GM19372 (cell line): ENCODE data around the gene ADIPOR2.

Experiments used
- ATAC-seq: cut with Tn5 transposase; IDR thresholded peaks from one replicate; pipeline ENCODE4 v1.9.1; 2021; ENCODE audit warnings: mild to moderate bottlenecking, low read depth, moderate library complexity; ENCODE audit not compliant: unreplicated experiment

Gene ADIPOR2

DNA sequence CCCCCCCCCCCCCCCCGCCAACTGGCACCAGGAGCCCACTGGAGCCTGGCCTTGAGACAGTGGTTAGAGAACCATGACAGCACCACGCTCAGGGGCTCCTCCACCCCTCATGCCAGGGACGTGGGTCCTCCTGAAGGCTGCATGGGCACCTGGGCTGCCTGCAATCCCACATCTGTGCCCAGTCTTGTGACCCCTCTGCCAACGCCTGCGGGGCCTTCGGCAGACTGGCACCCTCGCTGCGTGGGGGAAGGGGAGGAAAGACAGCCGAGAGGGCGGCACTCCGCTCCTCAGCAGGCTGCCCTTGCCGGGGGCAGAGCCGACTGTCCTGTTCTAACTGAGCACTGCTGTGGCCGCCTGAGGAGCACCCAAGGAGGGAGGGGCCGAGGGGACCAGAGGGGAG, 135.5 kb downstream of the ADIPOR2 start:
- no peak for ATAC-seq

DNA sequence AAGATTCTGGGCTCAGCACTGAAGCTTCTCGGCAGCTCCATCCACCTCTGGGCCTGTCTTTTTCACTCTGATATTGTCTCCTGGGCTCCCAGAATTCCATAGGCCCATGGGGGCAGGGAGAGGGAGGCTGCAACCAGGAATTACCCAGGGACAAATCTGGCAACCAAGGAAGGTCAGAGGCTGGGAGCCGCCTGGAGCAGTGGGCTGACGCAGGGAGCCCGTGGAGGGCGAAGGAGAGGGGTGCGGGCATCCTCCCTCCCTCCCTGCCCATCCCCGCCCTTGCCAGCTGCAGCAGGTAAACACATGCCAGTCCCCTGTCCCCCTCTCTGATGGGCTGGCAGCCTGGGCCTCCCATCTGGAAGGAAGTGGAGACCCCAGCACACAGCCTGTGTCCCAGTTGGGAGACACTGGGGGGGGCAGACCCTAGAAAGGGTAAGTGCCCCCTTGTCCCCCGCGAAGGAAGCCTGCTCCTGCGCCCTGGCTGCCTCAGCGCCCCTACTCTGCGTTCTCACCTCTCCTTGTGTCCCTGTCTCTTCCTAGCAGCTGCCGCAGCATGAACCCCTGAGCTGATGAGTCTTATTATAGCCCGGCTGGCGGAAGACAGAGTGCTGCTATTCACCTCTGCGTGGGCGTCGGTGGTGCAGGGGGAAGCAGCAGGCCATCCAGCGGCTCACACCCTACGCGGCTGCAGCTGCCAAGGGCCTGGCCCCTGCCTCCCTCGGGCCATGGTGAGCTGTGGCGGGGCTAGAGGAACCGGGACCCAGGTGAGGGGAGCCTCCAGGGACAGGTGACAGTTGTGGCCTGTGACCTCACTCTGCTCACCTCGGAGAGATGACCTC, 136.2 kb downstream of the ADIPOR2 start:
- no peak for ATAC-seq

DNA sequence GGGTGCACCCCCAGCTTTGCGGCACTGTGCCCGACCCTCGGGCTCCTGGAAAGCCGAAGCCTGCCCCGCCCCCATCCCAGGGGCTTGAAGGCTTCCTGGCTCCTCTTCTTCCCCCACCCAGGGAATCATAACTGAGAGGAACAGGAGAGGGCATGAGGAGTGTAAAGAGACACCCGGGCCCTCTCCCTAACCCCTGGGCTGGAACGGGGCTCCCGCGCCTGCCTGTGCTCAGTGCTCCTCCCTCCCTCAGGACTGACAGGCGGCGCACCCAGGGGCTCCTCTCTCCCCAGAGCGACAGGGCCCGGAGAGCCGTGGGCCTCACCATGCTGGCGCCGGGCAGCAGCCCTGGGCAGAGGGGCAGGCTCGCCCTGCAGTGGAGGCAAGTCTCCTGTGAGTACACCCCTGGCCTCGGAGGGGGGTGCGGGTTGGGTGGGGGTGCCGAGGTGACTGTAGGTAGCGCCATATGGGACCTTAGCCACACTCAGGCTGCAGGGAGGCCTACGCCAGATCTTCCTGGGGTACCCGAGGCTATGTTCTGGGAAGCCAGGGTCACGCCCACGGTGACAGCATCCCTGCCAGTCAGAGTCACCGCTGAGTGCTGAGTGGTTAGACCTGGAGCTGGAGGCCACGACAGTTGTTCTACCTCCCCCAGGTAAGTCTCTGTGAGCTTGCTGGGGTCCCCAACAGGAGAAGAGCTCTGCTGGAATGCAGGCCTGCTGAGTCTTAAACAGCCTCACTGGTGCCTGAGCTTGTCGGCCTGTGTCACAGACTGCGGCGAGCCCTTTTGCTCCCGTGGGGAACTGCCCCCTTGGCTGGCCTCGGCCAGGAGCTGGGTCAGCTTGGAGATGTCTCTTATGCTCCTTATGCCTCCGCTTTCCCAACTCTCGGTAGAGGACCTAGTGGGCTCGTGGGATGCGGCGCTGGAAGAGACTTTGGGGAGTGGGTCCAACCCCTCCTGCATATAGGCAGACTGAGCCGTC, 137.2 kb downstream of the ADIPOR2 start:
- ATAC-seq: no peak

DNA sequence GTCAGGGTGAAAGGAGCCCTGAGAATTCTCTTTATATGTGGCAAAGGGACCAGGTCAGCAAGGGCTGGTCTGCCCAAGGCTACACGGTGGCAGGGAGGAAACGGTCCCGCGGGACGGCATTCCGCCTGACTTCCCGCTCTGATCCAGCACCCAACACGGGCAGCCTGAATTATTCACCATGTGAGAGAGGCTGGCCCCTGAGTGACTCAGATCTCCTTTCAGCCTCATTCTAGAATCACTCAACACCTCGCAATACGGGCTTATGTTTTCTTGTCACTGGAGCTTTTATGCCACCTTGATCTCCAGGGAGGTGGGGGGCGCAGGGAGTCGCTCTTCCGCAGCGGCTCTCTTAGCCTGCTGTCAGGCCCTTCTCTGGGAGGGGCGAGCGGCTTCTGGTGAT, 138.0 kb downstream of the ADIPOR2 start:
- no peak for ATAC-seq

DNA sequence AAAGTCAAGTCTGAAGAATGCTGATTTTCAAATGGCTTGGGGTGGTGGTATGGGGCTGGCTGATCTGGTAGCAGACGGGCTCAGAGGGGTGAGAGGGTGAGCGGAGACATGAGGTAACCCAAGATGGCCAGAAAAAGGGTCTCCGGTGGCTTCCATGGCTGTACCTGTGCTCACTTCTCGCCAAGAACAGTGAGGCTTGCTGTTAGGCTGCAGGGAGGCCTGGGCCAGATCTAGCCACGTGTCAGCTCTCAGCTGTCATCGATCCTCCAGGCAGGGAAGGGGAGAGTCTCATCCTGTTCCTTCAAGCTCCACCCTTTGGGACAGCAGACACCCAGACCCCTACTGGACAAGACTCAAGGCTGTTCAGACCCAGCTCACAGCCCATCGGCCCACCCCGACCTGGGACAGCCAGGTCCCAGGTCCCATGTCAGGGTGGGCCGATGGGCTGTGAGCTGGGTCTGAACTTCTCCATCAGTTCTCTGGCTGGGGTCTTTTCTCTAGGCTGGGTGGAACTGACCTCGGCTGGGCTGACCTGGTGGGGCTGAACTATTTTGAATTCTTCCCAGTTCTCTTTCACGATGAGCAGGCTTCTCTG, 138.5 kb downstream of the ADIPOR2 start:
- ATAC-seq: no peak

DNA sequence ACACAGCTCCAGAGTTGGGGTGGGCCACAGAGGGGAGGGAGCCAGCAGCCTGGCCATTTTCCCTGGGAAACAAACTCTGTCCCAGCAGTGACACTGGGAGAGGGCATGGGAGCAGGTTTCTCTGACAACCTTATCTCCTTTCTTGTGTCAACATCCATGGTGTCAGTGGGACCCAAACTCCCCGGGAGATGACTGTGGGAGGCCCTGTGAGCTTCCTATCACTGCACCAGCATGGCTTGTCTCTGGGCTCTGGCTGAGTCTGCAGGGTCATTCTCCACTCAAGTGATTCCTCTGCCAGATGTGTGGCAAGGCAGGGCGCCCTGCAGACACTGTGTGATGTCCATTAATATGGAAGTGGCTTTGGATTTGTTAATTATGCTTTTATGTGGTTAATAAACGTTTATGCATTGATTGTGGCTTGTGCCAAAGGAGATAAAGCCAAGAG, 139.6 kb downstream of the ADIPOR2 start:
- no peak for ATAC-seq

DNA sequence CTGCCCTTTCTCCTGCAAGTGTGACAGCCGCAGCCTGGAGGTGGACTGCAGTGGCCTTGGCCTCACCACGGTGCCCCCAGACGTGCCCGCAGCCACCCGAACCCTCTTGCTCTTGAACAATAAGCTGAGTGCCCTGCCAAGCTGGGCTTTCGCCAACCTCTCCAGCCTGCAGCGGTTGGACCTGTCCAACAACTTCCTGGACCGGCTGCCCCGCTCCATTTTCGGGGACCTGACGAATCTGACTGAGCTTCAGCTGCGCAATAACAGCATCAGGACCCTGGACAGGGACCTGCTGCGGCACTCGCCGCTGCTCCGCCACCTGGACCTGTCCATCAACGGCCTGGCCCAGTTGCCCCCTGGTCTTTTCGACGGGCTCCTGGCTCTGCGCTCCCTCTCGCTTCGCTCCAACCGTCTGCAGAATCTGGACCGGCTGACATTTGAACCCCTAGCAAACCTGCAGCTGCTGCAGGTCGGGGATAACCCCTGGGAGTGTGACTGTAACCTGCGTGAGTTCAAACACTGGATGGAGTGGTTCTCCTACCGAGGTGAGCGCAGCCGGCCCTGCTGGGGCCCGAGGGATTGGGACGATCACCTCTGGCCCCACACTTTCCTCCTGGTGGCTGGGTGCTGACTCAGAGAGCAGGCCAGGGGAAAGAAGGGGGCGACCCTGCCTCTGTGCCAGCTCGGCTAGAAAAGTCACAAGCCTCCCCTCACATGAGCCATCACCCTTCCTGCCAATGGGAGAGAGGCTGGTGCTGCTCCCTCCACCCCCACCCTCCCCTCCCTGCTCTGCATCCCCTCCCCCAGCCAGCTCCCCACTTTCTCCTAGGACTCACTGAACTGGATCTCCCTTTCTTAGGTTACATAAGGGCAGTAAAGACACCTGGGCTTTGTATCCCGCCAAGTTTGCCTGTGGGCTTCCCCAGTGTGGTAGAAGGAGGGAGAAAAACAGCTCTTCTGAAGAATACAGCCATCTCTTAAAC, 140.4 kb downstream of the ADIPOR2 start:
- ATAC-seq: no peak

DNA sequence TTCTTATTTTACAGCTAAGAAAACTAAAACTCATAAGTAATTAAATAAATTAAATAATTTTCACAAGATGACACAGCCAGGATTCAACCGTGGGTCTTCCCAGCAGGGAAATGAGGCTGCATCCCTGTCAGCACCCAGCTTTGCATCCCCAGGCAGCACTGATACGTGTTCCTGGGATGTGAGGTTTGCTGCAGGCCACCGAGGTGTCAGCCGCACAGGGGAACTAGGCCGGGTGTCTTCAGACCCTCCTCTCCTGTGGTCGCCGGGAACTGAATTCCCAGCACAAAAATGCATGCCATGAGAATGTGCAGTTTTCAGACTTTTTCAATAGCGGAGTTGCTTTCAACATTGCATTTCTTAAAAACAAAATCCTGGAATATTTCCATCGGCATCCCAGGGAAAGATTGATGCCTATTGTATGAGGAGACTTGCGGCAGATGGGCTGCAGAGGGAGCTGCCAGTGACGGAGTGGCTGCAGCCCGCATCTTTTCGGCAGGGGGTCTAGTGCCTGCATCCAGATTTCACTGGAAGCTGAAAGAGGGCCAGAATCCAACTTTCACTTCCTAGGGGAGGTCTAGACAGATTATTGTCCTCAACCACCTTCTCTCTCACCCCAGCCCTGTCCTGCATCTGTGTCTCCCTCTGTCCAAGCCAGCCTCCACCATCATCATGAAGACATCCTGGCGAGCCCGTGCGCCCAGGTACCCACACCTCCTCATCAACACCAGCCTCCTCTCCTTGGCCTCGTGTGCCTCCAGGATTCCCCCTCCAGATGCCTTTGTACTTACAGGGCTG, 142.1 kb downstream of the ADIPOR2 start:
- no peak for ATAC-seq

DNA sequence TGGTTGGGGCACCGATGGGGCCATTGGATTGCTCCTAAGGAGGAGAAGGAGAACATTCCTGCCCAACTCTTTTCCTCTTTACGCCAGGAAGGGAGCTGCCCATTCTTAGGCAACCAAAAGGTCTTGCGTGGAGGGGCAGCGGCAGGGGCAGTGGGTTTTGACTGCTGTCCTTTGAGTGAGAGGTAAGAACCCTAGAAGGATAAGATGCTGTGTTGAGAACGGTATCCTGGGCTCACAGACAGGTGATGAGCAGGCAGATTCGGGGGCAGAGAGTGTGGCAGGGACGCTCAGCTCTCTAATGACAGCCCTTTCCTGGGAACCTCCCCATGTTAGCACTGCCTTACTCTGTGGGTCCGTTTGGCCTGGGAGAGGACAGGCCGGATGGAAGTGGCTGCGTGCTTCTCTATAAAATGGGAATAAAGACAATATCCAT, 142.7 kb downstream of the ADIPOR2 start:
- ATAC-seq: no peak

DNA sequence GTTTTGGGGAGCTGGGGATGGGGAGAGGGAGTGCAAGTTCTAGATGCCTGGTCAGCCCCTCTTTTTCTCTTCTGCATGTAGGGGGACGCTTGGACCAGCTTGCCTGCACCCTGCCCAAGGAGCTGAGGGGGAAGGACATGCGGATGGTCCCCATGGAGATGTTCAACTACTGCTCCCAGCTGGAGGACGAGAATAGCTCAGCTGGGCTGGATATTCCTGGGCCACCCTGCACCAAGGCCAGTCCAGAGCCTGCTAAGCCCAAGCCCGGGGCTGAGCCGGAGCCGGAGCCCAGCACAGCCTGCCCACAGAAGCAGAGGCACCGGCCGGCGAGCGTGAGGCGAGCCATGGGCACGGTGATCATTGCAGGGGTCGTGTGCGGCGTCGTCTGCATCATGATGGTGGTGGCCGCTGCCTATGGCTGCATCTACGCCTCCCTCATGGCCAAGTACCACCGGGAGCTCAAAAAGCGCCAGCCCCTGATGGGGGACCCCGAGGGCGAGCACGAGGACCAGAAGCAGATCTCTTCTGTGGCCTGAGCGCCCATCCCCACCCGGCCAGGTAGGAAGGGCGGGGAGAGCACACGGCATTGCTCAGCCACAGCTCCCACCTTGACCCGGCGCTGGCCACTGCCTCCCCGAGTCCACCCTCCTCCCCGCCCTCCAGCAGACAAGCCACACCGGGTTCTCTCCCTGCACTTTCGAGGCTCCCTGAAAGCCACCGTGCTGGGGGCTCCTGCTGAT, 143.5 kb downstream of the ADIPOR2 start:
- no peak for ATAC-seq

DNA sequence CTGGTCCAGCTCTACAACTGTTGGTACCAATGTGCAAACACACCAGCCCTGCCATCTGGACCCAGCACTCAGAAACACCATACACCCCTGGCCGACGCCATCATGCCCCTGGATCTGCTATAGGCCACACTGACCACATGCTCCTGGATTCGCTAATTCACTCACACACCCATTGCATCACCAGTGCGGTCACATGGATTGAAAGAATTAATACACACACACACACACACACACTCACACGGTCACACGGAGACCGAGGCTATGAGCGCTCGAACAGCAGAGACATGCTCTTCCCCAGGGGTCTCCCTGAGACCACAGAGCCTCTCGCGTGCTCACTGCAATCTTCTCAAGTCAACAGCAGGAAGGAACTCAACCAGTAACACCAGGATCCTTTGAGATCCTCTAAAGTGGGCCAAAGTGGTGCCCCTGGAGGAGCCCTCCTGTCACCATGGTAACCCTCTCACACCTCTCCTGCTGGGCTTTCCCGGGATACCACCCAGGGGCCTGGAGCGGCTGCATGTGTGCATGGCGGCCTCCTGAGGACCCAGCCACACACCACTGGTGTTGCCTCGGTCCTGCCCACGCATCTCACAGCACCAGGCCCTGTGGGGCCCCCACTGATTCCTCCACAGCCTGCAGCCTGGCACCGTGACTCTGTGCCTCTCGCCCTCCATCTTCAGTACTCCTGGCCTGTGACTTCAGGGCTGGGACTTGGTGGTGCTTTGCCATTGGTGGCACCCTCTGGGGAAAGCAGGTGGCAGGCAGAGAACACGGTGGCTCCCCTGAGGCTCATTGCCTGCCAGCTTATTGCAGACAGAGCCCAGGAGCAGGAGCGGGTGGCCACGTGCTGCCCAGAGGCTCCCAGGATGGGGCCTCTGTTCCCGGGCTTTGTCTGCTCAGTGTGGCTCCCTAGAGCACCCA, 144.6 kb downstream of the ADIPOR2 start:
- no peak for ATAC-seq

DNA sequence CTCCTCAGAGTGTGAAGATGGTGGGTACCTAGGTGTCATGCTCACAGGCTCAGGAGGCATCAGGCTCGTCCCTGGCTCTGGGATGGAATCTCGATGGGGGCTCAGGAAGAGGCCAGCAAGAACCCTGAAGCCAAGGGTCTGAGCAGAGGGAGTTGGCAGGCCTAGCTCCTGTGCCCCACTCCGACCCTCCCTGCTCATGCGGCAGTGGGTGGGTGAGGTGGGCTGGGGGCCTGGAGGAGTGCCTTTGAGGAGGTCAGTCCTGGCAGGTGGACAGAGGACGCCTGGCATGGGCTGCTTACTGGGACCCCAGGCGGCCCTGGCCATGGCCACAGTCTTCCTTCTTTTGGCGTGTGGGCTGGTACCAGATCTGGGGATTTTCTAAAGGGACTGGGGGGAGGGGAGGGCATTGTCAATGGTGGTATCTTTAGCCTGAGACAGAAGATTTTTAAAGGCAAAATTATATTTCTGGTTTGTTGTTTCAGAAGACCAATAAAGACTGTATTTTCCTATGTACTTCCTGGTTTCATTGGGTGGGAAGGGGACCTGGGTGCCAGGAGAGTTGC, 145.5 kb downstream of the ADIPOR2 start:
- no peak for ATAC-seq

DNA sequence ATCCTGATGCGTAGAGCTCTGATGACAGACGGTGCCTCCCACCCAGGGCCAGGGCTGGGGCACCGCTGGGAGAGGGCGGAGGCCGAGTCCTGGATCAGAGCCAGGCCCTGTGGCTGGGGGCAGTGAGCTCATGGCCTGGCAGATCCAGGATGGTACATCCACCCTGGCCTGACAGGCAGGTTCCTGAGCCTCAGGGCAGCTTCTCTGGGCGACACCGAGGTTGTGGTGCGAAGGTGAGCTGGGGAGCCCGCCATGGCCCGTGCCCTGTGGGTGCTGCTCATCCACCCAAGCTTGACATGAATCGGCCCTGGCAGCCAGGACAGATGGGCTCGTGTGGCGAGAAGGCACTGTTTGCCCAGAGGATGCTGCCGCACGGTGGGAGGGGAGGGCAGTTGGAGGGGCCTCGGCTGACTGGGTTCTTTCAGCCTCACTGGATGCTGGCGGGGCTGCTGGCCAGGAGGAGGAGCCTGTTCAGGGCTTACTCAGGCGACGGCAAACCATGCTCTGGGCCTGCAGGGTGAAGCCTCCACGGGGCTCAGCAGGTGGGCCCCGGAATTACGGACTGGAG, 146.1 kb downstream of the ADIPOR2 start:
- ATAC-seq: no peak

DNA sequence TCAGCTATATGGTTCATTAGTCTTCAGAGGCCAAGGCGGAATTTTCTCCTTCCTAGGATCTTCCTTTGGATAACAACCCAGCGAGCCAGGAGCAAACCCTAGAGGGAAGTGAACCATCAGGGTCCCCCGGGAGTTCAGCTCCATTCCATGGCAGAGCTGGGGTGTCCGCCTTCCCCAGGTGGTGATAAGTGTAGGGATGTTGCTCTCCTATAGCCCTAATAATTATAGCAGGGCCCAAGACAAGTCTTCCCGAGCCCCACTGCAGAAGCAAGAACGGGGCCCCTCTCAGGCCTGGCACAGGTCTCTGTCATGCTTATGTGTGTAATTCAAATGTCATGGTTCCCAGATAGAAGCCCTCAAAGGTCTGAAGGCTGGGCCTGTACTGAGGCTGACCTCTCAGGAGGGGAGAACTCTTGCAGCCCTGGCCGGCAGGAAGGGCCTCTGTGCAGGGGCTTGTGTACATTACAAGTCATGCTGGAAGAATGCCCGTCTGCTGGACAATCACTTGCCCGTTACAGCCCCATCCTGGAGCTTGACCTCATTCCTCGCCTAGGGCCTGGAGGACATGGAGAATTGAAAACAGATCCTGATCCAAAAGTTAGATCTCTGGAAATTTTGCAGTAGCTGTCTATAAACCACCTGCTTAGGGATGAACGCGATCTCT, 146.8 kb downstream of the ADIPOR2 start:
- no peak for ATAC-seq
